Retinal pigment epithelial cell (primary cell): ENCODE measurements around the gene CDH20.

Experiments used
- DNase-seq: peaks from one replicate; pipeline ENCODE4 v3.0.0-alpha.2; 2010; ENCODE audit warnings: low read depth
- H3K4me3 ChIP-seq: 2 replicates; pipeline ENCODE4 v1.5.1; 2011; ENCODE audit warnings: mild to moderate bottlenecking, low read length, control low read depth, moderate library complexity
- CTCF ChIP-seq: conservative IDR thresholded peaks from 2 replicates; pipeline ENCODE4 v1.5.1; 2011; ENCODE audit warnings: low read depth, low read length, control low read depth, inconsistent platforms

The CDH20 gene

DNA sequence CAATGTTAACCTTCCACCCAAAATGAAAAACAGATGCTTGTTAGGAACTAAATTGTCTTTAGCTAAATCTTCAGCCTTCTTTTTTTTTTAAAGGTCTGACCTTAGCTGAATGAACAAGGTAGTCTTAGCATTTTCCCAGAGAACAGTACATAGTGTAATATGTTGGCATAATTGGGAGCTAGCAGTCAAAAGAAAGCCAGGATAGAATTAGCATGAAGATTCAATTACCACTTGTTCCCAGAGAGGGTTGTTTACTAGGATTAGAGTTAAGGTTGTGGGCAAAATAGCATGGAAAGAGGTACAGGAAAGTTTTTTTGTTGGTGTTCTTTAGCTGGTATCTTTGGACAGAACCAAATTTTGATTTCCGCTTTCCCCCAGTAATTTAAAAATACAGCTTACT, 6.9 kb downstream of the CDH20 start:
- DNase-seq = no peak
- no peak for TF ChIP-seq CTCF
- H3K4me3 ChIP-seq = no peak overlapping the region

- DNase-seq = no peak
- no peak for TF ChIP-seq CTCF
- no peak overlapping the region for H3K4me3 ChIP-seq
These were observed 15.0 kb downstream of the CDH20 start for GRCh38 chr18:61348230-61348629.

- DNase-seq = no peak
- no peak overlapping the region for H3K4me3 ChIP-seq
These were observed 17.3 kb downstream of the CDH20 start for GRCh38 chr18:61350578-61350977.

DNA sequence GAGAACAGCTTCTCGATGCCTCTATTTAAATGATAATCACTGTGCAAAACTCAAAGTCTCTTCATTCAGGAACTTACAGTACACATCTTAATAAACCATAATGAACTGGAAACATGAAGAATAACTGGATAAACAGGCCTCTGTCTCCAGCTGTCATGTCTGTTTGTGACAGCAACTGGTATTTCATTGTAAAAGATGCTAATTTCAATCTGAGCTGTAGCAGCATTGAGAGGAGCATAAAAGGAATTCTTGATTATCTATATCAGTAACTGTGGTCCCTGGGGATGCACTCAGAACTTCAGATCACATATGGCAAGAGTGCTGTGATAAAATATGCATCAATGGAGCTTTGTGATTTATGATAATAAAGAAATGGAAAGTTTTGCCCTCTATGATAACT, 18.8 kb downstream of the CDH20 start:
- no peak for TF ChIP-seq CTCF
- DNase-seq = no peak
- no peak overlapping the region for H3K4me3 ChIP-seq

More at GRCh38 chr18:61350578-61350977, 17.3 kb downstream of the CDH20 start:
- TF ChIP-seq CTCF = no peak

DNA sequence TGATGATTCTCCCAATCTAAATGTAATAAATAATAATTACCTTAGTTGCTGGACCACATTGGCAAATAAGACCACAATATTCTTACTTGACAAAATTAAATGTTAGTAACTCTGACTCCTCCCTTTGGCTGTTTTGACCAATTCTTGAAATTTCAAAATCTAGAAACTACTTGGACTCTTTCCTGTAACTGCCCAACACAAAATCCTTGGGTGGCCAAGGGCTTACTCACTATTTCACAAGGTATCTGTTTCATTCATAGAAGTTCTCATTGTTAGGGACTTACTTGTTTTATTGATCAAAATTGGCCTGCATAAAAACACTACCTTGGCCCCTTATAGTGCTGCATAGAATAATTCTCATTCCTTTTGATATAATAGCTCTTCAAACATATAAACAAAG, 19.4 kb downstream of the CDH20 start:
- H3K4me3 ChIP-seq = no peak overlapping the region
- no peak for TF ChIP-seq CTCF
- no peak for DNase-seq

- TF ChIP-seq CTCF = no peak
- no peak overlapping the region for H3K4me3 ChIP-seq
- no peak for DNase-seq
These were observed 27.5 kb downstream of the CDH20 start for GRCh38 chr18:61360404-61361383.

GRCh38 chr18:61362511-61362910, 29.3 kb downstream of the CDH20 start:
- TF ChIP-seq CTCF = no peak
- no peak for DNase-seq
- no peak overlapping the region for H3K4me3 ChIP-seq
